Activated CD4-positive, alpha-beta T cell treated with anti-CD3 and anti-CD28 coated beads, Interleukin-2, amount 50 U/mL, for 16 hours (primary cell): Measurements from ENCODE around the gene CDH7.

Experiments
- DNase-seq: peaks from one replicate; pipeline ENCODE4 v3.0.0-alpha.2; 2020

CDH7 gene

GRCh38 chr18:65768120-65768778, 17.4 kb downstream of the CDH7 start:
- DNase-seq, result no peak

GRCh38 chr18:65769652-65770051, 18.8 kb downstream of the CDH7 start:
- no peak for DNase-seq

- no peak for DNase-seq
These were observed 35.7 kb downstream of the CDH7 start for GRCh38 chr18:65786474-65786873.

GRCh38 chr18:65788373-65788772, 37.6 kb downstream of the CDH7 start:
- no peak for DNase-seq

- DNase-seq, result no peak
These were observed 39.8 kb downstream of the CDH7 start for GRCh38 chr18:65790604-65791003.

- no peak for DNase-seq
These were observed 40.9 kb downstream of the CDH7 start for GRCh38 chr18:65791719-65792118.

- DNase-seq, result no peak
These were observed 41.8 kb downstream of the CDH7 start for GRCh38 chr18:65792456-65793074.

GRCh38 chr18:65808759-65809158, 57.9 kb downstream of the CDH7 start:
- no peak for DNase-seq

- no peak for DNase-seq
These were observed 60.5 kb downstream of the CDH7 start for GRCh38 chr18:65811307-65811706.

- DNase-seq, result no peak
These were observed 64.7 kb downstream of the CDH7 start for GRCh38 chr18:65815506-65815905.

GRCh38 chr18:65817178-65817577, 66.4 kb downstream of the CDH7 start:
- no peak for DNase-seq

- DNase-seq, result no peak
These were observed 71.1 kb downstream of the CDH7 start for GRCh38 chr18:65821911-65822310.

GRCh38 chr18:65822826-65823225, 72.0 kb downstream of the CDH7 start:
- no peak for DNase-seq

GRCh38 chr18:65827444-65827843, 76.6 kb downstream of the CDH7 start:
- no peak for DNase-seq

- DNase-seq, result no peak
These were observed 85.1 kb downstream of the CDH7 start for GRCh38 chr18:65835881-65836280.

- no peak for DNase-seq
These were observed 95.3 kb downstream of the CDH7 start for GRCh38 chr18:65846107-65846506.

GRCh38 chr18:65852273-65852672, 101.5 kb downstream of the CDH7 start:
- DNase-seq, result no peak

GRCh38 chr18:65859075-65859474, 108.3 kb downstream of the CDH7 start:
- DNase-seq, result no peak

GRCh38 chr18:65869527-65869926, 118.7 kb downstream of the CDH7 start:
- no peak for DNase-seq

- no peak for DNase-seq
These were observed 125.5 kb downstream of the CDH7 start for GRCh38 chr18:65876310-65876709.

GRCh38 chr18:65897292-65897691, 146.5 kb downstream of the CDH7 start:
- no peak for DNase-seq

GRCh38 chr18:65901522-65901921, 150.7 kb downstream of the CDH7 start:
- DNase-seq, result no peak

GRCh38 chr18:65906621-65907034, 155.8 kb downstream of the CDH7 start:
- DNase-seq, result no peak

GRCh38 chr18:65907281-65907680, 156.5 kb downstream of the CDH7 start:
- DNase-seq, result no peak

GRCh38 chr18:65919018-65919417, 168.2 kb downstream of the CDH7 start:
- no peak for DNase-seq
